Measurements from ENCODE around the gene SPDYE3.
"Not testable (repeated sequence)": the region's sequence is repeated elsewhere in the genome, so short reads cannot be mapped to it uniquely, and the experiment has no call there.

The SPDYE3 gene

DNA sequence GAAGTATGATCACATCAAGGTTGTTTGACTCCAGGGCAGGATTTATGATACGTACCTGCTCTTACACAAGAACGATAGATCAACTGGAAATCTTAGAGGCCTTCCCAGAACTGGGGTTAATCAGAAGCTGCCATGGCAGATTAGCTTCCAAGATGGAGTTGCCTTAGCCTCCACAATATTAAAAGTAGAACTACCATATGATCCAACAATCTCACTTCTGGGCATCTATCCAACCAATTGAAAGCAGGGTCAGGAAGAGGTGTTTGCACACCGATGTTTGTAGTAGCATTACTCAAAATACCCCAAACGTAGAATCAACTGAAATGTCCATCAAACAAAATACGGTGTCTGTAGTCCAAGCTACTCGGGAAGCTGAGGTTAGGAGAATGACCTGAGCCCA is 57.0 kb downstream of the SPDYE3 start:
- DNase-seq (ENCODE audit: low read depth) = no peak

DNA sequence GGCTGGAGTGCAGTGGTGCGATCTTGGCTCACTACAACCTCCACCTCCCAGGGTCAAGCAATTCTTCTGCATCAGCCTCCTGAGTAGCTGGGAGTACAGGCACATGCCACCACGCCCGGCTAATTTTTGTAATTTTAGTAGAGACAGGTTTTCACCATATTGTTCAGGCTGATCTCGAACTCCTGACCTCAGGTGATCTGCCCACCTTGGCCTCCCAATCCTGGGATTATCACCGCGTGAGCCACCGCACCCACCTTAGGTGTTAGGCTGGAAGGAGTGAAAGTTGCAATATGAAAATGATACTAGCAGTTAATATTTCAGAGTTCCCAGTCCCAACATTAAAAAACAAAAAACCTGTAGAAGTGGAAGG is 58.5 kb downstream of the SPDYE3 start:
- not testable (repeated sequence) for H3K4me3 ChIP-seq (ENCODE audit: control insufficient read depth, low read depth, low read length); DNase-seq (ENCODE audit: low read depth)

More for the DNA sequence above, 57.0 kb downstream of the SPDYE3 start:
- TF ChIP-seq, protein P1, sequence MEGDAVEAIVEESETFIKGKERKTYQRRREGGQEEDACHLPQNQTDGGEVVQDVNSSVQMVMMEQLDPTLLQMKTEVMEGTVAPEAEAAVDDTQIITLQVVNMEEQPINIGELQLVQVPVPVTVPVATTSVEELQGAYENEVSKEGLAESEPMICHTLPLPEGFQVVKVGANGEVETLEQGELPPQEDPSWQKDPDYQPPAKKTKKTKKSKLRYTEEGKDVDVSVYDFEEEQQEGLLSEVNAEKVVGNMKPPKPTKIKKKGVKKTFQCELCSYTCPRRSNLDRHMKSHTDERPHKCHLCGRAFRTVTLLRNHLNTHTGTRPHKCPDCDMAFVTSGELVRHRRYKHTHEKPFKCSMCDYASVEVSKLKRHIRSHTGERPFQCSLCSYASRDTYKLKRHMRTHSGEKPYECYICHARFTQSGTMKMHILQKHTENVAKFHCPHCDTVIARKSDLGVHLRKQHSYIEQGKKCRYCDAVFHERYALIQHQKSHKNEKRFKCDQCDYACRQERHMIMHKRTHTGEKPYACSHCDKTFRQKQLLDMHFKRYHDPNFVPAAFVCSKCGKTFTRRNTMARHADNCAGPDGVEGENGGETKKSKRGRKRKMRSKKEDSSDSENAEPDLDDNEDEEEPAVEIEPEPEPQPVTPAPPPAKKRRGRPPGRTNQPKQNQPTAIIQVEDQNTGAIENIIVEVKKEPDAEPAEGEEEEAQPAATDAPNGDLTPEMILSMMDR (IDR thresholded peaks at IDR 0.05; ENCODE audit: control insufficient read depth, insufficient read depth, low read depth, low read length, missing control alignments) = no peak
- no peak overlapping the region for H3K4me3 ChIP-seq (ENCODE audit: control insufficient read depth, low read depth, low read length)

DNA sequence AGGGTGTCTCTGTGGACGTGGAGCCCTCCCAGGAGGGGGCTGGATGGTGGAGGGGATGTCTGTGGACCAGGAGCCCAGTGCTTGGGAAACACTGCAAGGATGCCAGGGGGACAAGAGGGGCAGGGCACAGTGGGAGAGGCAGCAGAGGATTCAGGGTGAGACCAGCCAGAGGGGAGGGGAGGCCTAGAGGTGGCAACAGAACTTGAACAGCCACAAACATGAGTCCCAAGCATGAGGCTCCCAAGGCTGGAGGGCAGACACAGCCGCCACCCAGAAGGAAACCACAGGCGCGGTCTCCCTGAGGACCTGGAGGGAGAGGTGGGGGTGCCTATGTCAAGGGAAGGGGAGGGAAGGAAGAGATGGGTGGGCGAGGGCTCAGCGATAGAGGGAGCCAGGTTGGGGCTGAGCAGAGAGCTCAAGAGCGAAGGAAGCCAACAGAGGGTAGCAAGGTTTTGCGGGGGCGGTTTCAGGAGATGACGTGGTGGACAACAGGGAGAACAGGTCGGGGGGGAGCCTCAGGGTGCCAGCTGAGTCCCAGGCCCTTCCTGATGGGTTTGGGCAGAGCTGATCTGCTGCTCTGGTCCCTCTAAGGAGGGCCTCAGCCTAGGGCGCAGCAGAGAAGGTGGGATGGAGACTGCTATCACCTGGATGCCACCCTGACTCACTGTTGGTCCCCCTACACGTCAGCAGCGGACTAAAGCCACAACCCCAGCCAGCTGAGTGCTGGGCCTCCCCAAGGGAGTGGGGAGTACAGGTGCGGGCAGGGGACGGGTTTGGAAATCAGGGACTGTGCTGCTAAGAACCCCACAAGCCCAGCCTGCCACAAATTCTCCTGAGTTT is 59.1 kb downstream of the SPDYE3 start:
- H3K4me3 ChIP-seq (ENCODE audit: control insufficient read depth, low read depth, low read length) = no peak overlapping the region
- TF ChIP-seq, protein P1 (IDR thresholded peaks at IDR 0.05; ENCODE audit: control insufficient read depth, insufficient read depth, low read depth, low read length, missing control alignments) = no peak
- no peak for DNase-seq (ENCODE audit: low read depth)

DNA sequence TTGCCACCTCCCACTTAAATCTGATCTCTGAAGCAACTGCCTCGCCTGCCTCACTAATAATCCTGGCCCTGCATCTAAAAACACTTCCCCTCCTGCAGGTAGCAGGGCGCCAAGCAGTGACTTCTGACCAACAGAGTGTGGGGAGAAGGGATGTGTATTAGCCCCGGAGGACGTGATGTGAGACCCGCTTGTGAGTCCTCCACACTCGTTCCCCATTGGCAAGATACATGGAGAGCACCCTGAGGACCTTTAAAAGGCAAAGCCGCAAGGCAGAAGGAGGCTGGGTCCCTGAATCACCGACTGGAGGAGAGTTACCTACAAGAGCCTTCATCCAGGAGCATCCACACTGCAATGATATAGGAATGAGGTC is 59.7 kb downstream of the SPDYE3 start:
- H3K4me3 ChIP-seq (ENCODE audit: control insufficient read depth, low read depth, low read length) = no peak overlapping the region
- TF ChIP-seq, protein P1 (IDR thresholded peaks at IDR 0.05; ENCODE audit: control insufficient read depth, insufficient read depth, low read depth, low read length, missing control alignments) = no peak
- no peak for DNase-seq (ENCODE audit: low read depth)

DNA sequence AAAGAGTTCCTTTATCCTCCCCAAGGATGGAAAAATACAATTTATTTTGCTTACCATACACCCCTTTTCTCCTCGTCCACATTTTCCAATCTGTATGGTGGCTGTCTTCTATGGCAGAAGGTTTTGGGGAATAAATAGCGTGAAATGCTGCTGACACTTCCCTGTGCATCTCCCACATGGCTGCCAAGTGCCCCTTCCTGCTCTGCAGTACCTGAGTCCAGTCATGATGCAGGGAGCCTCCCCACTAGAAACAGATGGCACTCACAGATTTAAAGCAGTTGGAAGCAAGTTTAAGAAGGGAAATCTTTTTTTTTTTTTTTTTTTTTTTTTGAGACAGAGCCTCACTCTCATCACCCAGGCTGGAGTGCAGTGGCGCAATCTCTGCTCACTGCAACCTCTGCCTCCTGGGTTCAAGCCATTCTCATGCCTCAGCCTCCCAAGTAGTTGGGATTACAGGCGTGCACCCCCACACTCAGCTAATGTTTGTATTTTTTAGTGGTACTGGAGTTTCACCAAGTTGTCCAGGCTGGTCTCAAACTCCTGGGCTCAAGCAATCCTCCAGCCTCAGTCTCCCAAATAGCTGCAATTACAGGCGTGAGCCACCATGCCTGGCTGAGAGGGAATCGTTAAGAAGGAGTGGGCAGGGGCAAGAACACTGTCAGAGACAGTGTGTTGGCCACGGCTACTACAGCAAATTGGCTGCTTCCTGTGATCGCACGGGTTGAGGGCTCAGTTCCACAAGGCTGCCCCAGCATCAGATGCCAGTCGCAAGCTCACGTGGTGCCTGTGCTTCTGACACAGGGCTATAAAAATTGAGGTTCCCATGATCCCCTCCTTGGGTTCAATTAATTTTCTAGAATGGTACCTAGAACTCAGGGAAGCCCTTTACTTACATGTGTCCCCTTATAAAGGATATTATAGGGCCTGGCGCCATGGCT is 60.4 kb downstream of the SPDYE3 start:
- TF ChIP-seq, protein P1 (IDR thresholded peaks at IDR 0.05; ENCODE audit: control insufficient read depth, insufficient read depth, low read depth, low read length, missing control alignments) = no peak
- no peak for DNase-seq (ENCODE audit: low read depth)

DNA sequence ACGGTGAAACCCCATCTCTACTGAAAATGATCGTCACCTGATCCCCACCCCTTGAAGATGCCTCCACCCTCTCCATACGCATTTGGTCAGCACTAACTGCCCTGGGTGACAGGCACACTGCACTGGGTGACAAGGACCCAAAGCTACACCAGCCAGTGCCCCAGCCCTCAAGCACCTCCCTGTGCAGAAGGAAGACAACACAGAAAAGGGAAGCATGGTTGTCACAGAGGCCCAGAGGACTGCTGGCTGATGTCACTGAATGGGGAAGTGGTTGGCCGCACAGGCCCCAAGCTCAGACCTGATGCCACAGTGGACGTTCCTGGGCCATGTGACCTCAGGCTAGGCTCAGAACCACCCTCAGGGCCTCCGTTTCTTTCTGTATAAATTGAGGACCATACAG is 61.6 kb downstream of the SPDYE3 start:
- no peak for DNase-seq (ENCODE audit: low read depth)
- TF ChIP-seq, protein P1 (IDR thresholded peaks at IDR 0.05; ENCODE audit: control insufficient read depth, insufficient read depth, low read depth, low read length, missing control alignments) = no peak
- no peak overlapping the region for H3K4me3 ChIP-seq (ENCODE audit: control insufficient read depth, low read depth, low read length)

More for the DNA sequence above, 60.4 kb downstream of the SPDYE3 start:
- H3K4me3 ChIP-seq (ENCODE audit: control insufficient read depth, low read depth, low read length) = no peak overlapping the region

DNA sequence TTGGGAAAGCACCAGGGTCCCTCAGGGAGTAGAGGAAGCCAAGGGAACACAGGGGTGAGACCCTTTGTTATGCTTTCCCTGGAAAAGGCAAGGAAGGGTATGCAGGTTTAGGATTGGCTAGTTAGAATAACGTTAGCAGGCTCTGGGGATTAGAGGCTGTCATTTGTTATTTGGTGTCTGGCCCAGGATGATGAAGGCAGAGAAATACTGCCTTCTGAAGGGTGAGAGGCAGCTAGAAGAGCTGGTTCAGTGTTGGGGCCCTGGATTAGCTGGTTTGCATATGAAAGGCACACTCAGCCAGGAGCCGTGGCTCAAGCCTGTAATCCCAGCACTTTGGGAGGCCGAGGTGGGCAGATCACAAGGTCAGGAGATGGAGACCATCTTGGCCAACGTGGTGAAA is 62.8 kb downstream of the SPDYE3 start:
- no peak for DNase-seq (ENCODE audit: low read depth)
- H3K4me3 ChIP-seq (ENCODE audit: control insufficient read depth, low read depth, low read length) = no peak overlapping the region
- TF ChIP-seq, protein P1 (IDR thresholded peaks at IDR 0.05; ENCODE audit: control insufficient read depth, insufficient read depth, low read depth, low read length, missing control alignments) = no peak
